ENCODE data around the gene SETD6.

SETD6 gene

GRCh38 chr16:58509256-58510096, 5.8 kb upstream of the SETD6 start:
- DNase-seq: no peak

GRCh38 chr16:58510097-58510775, 5.1 kb upstream of the SETD6 start:
- DNase-seq: no peak

GRCh38 chr16:58510776-58511628, 4.3 kb upstream of the SETD6 start:
- DNase-seq: no peak

DNA sequence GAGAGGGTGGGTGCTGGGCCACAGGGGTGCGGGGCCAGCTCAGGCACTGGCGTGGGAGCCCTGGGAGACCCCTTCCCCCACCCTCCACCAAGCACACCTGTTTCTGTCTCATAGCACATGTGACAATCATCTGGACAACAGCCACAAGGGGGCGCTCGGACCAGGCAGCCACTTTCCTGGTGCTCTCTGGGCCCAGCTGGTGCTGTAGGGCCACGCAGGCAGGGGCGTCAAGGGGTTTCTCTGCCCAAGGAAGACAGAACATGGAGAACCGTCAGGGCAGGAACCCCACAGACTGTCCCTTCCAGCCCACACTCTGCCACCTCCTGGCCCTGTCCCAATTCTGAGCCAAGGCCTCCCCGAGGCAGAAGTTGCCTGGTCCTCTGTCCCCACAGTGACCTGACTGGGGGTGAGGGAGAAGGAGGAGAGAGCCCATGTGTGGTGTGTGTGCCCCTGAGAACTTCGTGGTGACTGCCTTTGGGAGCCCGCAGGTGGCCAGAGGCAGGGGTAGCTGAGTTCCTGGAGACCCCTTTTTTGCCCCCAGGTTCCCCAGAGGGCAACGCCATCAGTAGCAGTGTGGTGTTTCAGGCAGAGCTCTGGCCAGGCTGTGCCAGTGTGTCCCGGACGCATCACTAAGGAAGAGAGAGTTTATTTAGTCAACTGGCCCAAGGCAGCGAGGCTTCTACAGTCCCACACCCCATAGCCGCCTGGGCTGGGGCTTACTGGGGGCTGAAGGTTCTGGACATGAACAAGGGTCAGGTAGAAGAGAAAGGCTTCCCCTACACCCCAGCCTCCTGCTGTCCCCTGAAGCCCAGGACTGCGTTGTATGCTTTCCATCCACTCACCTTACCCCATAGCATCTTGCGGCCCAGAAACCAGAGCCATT, 3.1 kb upstream of the SETD6 start:
- peak; percentile 73 to 88 (median 81) for DNase-seq

GRCh38 chr16:58513874-58514273, 1.4 kb upstream of the SETD6 start:
- DNase-seq: no peak

DNA sequence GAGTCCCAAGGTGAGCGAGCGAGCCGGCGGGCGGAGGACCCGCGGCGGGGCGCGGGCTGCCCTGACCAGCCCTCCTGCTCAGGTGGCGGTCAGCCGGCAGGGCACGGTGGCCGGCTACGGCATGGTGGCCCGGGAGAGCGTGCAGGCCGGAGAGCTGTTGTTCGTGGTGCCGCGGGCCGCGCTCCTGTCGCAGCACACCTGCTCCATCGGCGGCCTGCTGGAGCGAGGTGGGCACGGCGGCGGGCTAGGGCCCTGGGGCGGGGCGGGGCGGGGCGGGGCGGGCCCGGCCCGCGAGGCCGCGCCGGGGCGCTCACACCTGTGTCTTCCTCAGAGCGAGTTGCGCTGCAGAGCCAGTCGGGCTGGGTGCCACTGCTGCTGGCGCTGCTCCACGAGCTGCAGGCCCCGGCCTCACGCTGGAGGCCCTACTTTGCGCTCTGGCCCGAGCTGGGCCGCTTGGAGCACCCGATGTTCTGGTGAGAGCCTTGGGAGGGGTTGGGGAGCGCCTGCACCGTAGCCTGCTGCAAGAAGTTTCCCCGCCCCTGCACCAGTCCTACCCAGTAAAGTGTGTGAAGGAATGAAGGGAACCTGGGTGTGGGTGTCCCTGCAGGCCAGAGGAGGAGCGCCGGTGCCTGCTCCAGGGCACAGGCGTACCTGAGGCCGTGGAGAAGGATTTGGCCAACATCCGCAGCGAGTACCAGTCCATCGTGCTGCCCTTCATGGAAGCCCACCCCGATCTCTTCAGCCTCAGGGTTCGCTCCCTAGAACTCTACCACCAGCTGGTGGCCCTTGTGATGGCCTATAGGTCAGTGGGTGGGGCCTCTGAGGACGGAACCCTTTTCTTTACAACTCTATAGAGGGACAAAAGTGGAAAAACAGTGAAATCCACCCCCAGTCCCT, 802 bp downstream of the SETD6 start:
- DNase-seq: peak in 1 of 4 experiments; percentile 46

GRCh38 chr16:58516768-58517107, 1.4 kb downstream of the SETD6 start:
- no peak for DNase-seq

GRCh38 chr16:58518083-58518979, 3.0 kb downstream of the SETD6 start:
- no peak for DNase-seq

DNA sequence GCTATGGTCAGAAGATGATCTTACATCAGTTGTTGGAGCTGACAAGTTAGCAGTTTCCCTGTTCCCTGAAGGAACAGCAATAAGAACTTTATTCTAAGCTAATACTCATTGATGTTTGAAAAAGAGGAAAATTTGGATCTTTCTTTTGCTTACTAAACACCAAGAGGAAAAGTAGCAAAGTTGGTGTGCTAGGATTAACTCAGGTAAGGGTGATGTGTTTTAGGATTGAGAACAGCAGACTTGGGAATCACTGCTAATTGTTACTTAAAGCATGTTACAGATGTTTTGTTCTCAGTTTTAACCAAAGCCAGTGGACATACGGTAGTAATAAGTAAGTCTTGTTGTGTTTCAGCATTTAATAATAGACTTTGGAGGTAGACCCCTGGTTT, 3.7 kb downstream of the SETD6 start:
- no peak for DNase-seq

GRCh38 chr16:58519707-58520106, 4.4 kb downstream of the SETD6 start:
- DNase-seq: no peak

DNA sequence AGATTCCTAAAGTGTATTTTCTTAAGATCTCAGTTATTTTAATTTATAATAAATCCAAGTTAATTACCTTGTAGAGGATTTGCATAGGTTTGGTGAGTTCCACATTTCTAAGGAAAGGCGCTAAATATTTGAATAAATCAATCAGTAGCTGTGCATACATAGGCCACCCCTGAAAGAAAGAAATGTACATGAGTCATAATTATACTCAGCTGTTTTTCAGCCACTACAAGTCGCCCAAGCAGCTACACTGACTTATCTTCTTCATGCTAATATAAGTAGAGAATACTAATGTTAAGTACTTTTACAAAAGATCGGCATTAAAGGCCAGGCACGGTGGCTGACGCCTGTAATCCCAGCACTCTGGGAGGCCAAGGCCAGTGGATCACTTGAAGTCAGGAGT, 14.9 kb downstream of the SETD6 start:
- no peak for DNase-seq

GRCh38 chr16:58532414-58532813, 17.1 kb downstream of the SETD6 start:
- no peak for DNase-seq

DNA sequence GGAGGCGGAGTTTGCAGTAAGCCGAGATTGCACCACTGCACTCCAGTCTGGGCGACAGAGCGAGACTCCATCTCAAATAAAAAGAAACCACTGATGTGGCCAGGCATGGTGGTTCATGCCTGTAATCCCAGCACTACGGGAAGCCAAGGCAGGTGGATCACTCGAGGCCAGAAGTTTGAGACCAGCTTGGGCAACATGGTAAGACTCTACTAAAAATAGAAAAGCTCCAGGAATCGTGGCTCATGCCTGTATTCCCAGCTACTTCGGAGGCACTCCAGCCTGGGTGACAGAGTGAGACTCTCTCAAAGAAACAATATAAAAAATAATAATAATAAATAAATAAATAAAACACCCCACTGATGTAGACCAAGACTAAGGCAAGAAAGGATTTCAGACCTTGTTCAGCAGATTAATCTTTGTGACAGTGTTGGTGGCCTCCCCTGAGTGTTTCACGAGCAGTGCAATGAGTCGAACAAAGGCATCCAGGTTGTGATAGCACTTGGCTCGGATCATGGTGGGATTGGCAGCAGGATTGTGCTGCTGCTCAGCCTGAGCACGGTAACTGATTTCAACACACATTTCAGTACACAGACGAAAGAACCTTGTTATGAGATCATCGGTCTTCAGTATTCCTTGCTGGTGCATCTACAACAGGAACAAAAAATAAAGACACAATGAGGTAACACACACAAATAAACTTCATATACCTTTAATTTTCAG, 18.6 kb downstream of the SETD6 start:
- DNase-seq: no peak

GRCh38 chr16:58535100-58535499, 19.8 kb downstream of the SETD6 start:
- DNase-seq: no peak

- DNase-seq: no peak
These were observed 21.0 kb downstream of the SETD6 start for GRCh38 chr16:58536278-58536677.

GRCh38 chr16:58537124-58537906, 22.0 kb downstream of the SETD6 start:
- no peak for DNase-seq

- no peak for DNase-seq
These were observed 26.4 kb downstream of the SETD6 start for GRCh38 chr16:58541711-58542110.

DNA sequence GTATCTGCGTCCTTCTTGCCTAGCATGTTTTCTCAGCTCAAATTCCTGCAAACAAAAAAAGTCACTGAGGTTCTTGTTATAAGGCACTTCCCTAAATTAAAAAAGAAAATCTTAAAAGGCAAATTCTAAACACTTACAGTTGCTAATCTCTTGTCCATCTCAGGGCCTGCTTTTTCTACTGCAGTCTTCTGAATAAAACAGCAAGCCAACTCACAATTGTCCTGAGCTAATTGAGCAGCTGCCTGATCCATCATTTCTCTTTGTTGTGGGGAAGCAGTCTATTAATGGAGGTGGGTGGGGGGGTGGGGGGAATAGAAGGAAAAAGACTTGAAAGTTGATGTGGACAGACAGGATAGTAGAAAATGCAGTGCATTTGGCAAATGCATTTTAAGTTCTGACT, 27.0 kb downstream of the SETD6 start:
- DNase-seq: no peak

DNA sequence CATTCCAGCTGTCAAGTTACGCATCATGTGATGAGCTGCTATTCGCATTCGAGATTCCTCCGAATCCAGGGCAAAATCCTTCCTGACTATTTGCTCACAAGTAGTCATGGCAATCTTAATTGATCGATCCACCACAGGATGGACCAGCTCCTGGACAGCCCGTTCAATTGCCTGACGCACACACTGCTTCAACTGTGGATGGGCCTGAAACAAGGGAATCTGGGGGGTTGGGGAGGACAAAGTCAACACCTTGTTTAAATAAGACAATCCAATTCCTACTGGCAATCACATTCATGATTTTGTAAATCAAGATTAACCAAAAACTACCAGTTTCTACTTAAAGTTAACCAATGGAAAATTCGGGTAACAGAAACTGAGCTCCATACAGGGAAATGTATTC, 28.4 kb downstream of the SETD6 start:
- DNase-seq: no peak
